ENCODE data around the gene EPB41. TPM values are rescaled to one million over a fixed set of nuclear protein-coding genes. Genes with fewer than 3 reads are reported as not detected.

Gene EPB41
- total and polyA plus RNA-seq, 4 donors, result 10.7 to 189 (median 38.1) TPM

GRCh38 chr1:28984311-28984684 is 69.9 kb downstream of the EPB41 start:
- Histone ChIP-seq H3K27ac (ENCODE audit: low read depth in 1 of 2, low read length in 2 of 2) (peak overlapping the region; percentile 77 to 94), H3K4me3 (ENCODE audit: low read depth in 1 of 3, low read length in 3 of 3) (no peak overlapping the region), H3K27me3 (ENCODE audit: control insufficient read depth in 4 of 4, insufficient read depth in 4 of 4, low read length in 3 of 4) (no peaks in the 10 kb centered on the region), H3K36me3 (ENCODE audit: control insufficient read depth in 4 of 4, insufficient read depth in 3 of 4, low read depth in 1 of 4, low read length in 3 of 4) (peaks cover 0 to 4% (median 1%) of the 10 kb centered on the region in 4 donors), H3K9me3 (ENCODE audit: control insufficient read depth in 4 of 4, low read length in 3 of 4) (no peaks in the 10 kb centered on the region), H3K4me1 (ENCODE audit: control insufficient read depth in 4 of 4, insufficient read depth in 4 of 4, low read length in 3 of 4) (peaks cover 0 to 17% (median 5%) of the 10 kb centered on the region in 4 donors), H3K9ac (ENCODE audit: low read depth in 1 of 2, low read length in 2 of 2) (peak overlapping the region in 1 of 2 donors; percentile 32)
- peak; percentile 12 for TF ChIP-seq FOXA2 (IDR thresholded peaks at IDR 0.05)
- no peak for TF ChIP-seq ZBTB33 (IDR thresholded peaks at IDR 0.05)
- no peak for TF ChIP-seq YY1 (IDR thresholded peaks at IDR 0.05)
- TF ChIP-seq RAD21 (IDR thresholded peaks at IDR 0.05), result no peak
- no peak for TF ChIP-seq RXRA (IDR thresholded peaks at IDR 0.05)
- 76% methylated on average over 3 of the region's 3 CpGs for WGBS
- no peak for DNase-seq (ENCODE audit: low spot score)

- no peak overlapping the region for H3K9ac ChIP-seq (ENCODE audit: low read depth in 1 of 2, low read length in 2 of 2)
- WGBS, result 98% methylated on average over 1 of the region's 1 CpG
- H3K9me3 ChIP-seq (ENCODE audit: control insufficient read depth in 4 of 4, low read length in 3 of 4), result no peaks in the 10 kb centered on the region
- H3K4me3 ChIP-seq (ENCODE audit: low read depth in 1 of 3, low read length in 3 of 3), result no peak overlapping the region
- H3K36me3 ChIP-seq (ENCODE audit: control insufficient read depth in 4 of 4, insufficient read depth in 3 of 4, low read depth in 1 of 4, low read length in 3 of 4), result peaks cover 0 to 4% (median 1%) of the 10 kb centered on the region in 4 donors
- no peak for TF ChIP-seq FOXA2 (IDR thresholded peaks at IDR 0.05)
- no peak for TF ChIP-seq FOXA1 (IDR thresholded peaks at IDR 0.05)
- no peak for TF ChIP-seq NR2F2 (IDR thresholded peaks at IDR 0.05)
- TF ChIP-seq ATF3 (IDR thresholded peaks at IDR 0.05), result no peak
- peaks cover 0 to 17% (median 5%) of the 10 kb centered on the region in 4 donors for H3K4me1 ChIP-seq (ENCODE audit: control insufficient read depth in 4 of 4, insufficient read depth in 4 of 4, low read length in 3 of 4)
- H3K27ac ChIP-seq (ENCODE audit: low read depth in 1 of 2, low read length in 2 of 2), result no peak overlapping the region
- DNase-seq (ENCODE audit: low spot score), result no peak
- H3K27me3 ChIP-seq (ENCODE audit: control insufficient read depth in 4 of 4, insufficient read depth in 4 of 4, low read length in 3 of 4), result no peaks in the 10 kb centered on the region
These were observed 71.1 kb downstream of the EPB41 start for GRCh38 chr1:28985427-28985826.

GRCh38 chr1:28986306-28986910 is 72.0 kb downstream of the EPB41 start:
- no peak for DNase-seq (ENCODE audit: low spot score)
- Histone ChIP-seq H3K9ac (ENCODE audit: low read depth in 1 of 2, low read length in 2 of 2) (no peak overlapping the region), H3K36me3 (ENCODE audit: control insufficient read depth in 4 of 4, insufficient read depth in 3 of 4, low read depth in 1 of 4, low read length in 3 of 4) (peaks cover 0 to 4% (median 1%) of the 10 kb centered on the region in 4 donors), H3K4me3 (ENCODE audit: low read depth in 1 of 3, low read length in 3 of 3) (no peak overlapping the region), H3K27me3 (ENCODE audit: control insufficient read depth in 4 of 4, insufficient read depth in 4 of 4, low read length in 3 of 4) (no peaks in the 10 kb centered on the region), H3K27ac (ENCODE audit: low read depth in 1 of 2, low read length in 2 of 2) (no peak overlapping the region), H3K4me1 (ENCODE audit: control insufficient read depth in 4 of 4, insufficient read depth in 4 of 4, low read length in 3 of 4) (peaks cover 0 to 17% (median 4%) of the 10 kb centered on the region in 4 donors), H3K9me3 (ENCODE audit: control insufficient read depth in 4 of 4, low read length in 3 of 4) (no peaks in the 10 kb centered on the region)
- 76% methylated on average over 10 of the region's 10 CpGs for WGBS
- TF ChIP-seq HNF4A (conservative IDR thresholded peaks at IDR 0.05), result no peak
- no peak for TF ChIP-seq HNF4G (IDR thresholded peaks at IDR 0.05)
- no peak for TF ChIP-seq MAX (IDR thresholded peaks at IDR 0.05)
- no peak for TF ChIP-seq YY1 (IDR thresholded peaks at IDR 0.05)
- no peak for TF ChIP-seq ZBTB33 (IDR thresholded peaks at IDR 0.05)
- TF ChIP-seq GABPA (IDR thresholded peaks at IDR 0.05 in 1 of 2, conservative IDR thresholded peaks at IDR 0.05 in 1 of 2), result no peak
- TF ChIP-seq JUND (IDR thresholded peaks at IDR 0.05), result no peak
- no peak for TF ChIP-seq CTCF (IDR thresholded peaks at IDR 0.05; ENCODE audit: low read depth, low read length, missing input control)
- TF ChIP-seq SP1 (IDR thresholded peaks at IDR 0.05), result no peak
- no peak for TF ChIP-seq TAF1 (conservative IDR thresholded peaks at IDR 0.05)
- TF ChIP-seq RXRA (IDR thresholded peaks at IDR 0.05), result no peak
- no peak for TF ChIP-seq REST (IDR thresholded peaks at IDR 0.05)
- TF ChIP-seq RAD21 (IDR thresholded peaks at IDR 0.05), result no peak

All from liver (tissue), 9 donors.